ENCODE data around the gene LCE7A. TPM values are rescaled to one million over a fixed set of nuclear protein-coding genes. Genes with fewer than 3 reads are reported as not detected.

LCE7A gene
- total RNA-seq, 3 donors from 2014 or later, result not detected

DNA sequence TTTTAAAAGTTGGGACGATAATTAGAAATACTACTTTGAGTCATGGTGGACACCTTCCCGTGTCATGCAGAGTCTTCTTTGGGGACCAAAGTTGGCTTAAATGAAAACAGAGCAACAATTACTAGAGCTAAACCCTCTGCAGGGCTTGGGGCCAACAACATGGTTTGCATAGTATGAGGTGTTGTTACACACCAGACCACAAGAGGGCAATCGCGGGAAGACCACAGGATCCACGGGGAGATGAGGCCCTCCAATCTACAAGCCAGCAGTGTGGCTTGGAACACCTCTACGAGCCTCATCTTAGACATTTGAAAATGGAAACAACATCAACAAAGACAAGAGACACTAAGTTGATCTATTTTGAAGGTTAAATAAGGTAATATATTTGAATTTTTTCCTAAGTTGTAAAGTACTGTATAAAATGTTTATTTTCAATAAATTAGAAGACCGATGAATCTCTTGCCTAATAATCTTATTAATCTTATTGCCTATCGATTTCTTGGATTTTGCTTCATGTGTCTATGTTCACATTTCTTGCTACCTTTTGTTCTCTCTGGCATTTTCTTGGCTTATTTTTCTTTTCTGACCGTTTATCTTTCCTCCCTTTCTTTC lies 10.1 kb downstream of the LCE7A start:
- H3K4me3 Mint-ChIP-seq, result no peak overlapping the region
- peaks cover 5% of the 10 kb centered on the region for H3K27me3 Mint-ChIP-seq (ENCODE audit: low read depth)
- ATAC-seq, result peak in 1 of 2 donors; percentile 71
- peak; percentile 28 for DNase-seq
- no peaks in the 10 kb centered on the region for H3K4me1 Mint-ChIP-seq (ENCODE audit: low read depth)
- no peaks in the 10 kb centered on the region for H3K9me3 Mint-ChIP-seq
- no peaks in the 10 kb centered on the region for H3K36me3 Mint-ChIP-seq (ENCODE audit: insufficient read depth)

DNA sequence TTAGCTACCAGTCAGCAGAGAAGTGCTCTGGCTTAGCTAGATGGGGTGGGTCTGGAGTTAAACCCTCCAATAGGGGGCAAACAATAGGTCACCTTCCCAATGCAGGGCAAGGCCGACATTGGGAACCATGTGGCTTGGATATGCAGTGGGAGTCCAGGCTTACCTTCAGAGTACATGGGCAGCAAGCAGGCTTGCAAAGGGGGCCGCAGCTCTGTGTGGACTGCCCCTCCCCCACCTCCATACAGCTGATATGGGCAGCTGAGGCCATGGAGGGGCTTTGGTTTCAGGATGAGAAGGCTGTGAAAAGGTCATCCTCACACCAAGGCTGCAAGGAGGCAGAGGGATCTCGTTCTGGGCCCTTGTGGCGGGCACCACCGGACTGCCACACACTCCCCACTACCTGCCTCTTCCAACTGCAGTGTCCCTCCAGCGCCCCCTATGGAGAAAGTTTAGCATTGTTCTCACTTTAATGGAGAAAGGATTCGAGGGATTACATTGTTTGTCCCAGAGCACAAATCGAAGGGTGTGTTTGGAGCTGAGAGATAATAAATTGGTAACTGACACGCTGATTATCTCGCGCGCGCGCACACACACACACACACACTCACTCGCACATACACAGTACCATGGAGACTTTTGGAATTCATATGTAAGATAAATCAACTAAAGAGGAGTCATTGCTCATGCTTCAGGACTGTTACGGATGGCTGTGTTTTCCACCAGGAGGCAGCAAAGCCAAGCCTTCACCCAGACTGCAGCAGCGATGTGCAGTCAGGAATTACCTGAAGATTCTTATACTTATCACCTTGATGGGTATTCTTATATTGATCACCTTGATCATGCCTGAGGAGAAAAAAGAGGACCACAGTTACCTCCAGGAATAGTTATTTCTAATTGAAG lies 11.3 kb downstream of the LCE7A start:
- no peak overlapping the region for H3K4me3 Mint-ChIP-seq
- H3K36me3 Mint-ChIP-seq (ENCODE audit: insufficient read depth), result no peaks in the 10 kb centered on the region
- no peaks in the 10 kb centered on the region for H3K9me3 Mint-ChIP-seq
- peaks cover 8% of the 10 kb centered on the region for H3K27me3 Mint-ChIP-seq (ENCODE audit: low read depth)
- H3K4me1 Mint-ChIP-seq (ENCODE audit: low read depth), result no peaks in the 10 kb centered on the region
- ATAC-seq (no peak), DNase-seq (no peak)

- no peaks in the 10 kb centered on the region for H3K36me3 Mint-ChIP-seq (ENCODE audit: insufficient read depth)
- H3K4me1 Mint-ChIP-seq (ENCODE audit: low read depth), result no peaks in the 10 kb centered on the region
- no peaks in the 10 kb centered on the region for H3K9me3 Mint-ChIP-seq
- H3K27me3 Mint-ChIP-seq (ENCODE audit: low read depth), result peaks cover 8% of the 10 kb centered on the region
- DNase-seq (no peak), ATAC-seq (no peak)
- no peak overlapping the region for H3K4me3 Mint-ChIP-seq
Observed at GRCh38 chr1:152871731-152872126, 11.9 kb downstream of the LCE7A start.

GRCh38 chr1:152873495-152873894 lies 13.7 kb downstream of the LCE7A start:
- peaks cover 8% of the 10 kb centered on the region for H3K27me3 Mint-ChIP-seq (ENCODE audit: low read depth)
- ATAC-seq, result no peak
- DNase-seq, result no peak
- H3K9me3 Mint-ChIP-seq, result no peaks in the 10 kb centered on the region
- no peak overlapping the region for H3K4me3 Mint-ChIP-seq
- no peaks in the 10 kb centered on the region for H3K4me1 Mint-ChIP-seq (ENCODE audit: low read depth)
- H3K36me3 Mint-ChIP-seq (ENCODE audit: insufficient read depth), result no peaks in the 10 kb centered on the region

GRCh38 chr1:152876827-152877226 lies 17.0 kb downstream of the LCE7A start:
- no peaks in the 10 kb centered on the region for H3K4me1 Mint-ChIP-seq (ENCODE audit: low read depth)
- ATAC-seq, result no peak
- H3K9me3 Mint-ChIP-seq, result no peaks in the 10 kb centered on the region
- no peaks in the 10 kb centered on the region for H3K36me3 Mint-ChIP-seq (ENCODE audit: insufficient read depth)
- H3K4me3 Mint-ChIP-seq, result no peak overlapping the region
- peaks cover 7% of the 10 kb centered on the region for H3K27me3 Mint-ChIP-seq (ENCODE audit: low read depth)
- no peak for DNase-seq

GRCh38 chr1:152878042-152878441 lies 18.2 kb downstream of the LCE7A start, which contains the start of gene SMCP:
SMCP (plus strand) TSS chr1:152878322; CDS start chr1:152884423, 6,101 bp downstream.
- Mint-ChIP-seq H3K4me3 (no peak within 1 kb of the TSS), H3K36me3 (ENCODE audit: insufficient read depth) (no peaks in the 10 kb centered on the region), H3K27me3 (ENCODE audit: low read depth) (peaks cover 7% of the 10 kb centered on the region), H3K9me3 (no peaks in the 10 kb centered on the region), H3K4me1 (ENCODE audit: low read depth) (no peaks in the 10 kb centered on the region)
- DNase-seq (no peak), ATAC-seq (no peak)

DNA sequence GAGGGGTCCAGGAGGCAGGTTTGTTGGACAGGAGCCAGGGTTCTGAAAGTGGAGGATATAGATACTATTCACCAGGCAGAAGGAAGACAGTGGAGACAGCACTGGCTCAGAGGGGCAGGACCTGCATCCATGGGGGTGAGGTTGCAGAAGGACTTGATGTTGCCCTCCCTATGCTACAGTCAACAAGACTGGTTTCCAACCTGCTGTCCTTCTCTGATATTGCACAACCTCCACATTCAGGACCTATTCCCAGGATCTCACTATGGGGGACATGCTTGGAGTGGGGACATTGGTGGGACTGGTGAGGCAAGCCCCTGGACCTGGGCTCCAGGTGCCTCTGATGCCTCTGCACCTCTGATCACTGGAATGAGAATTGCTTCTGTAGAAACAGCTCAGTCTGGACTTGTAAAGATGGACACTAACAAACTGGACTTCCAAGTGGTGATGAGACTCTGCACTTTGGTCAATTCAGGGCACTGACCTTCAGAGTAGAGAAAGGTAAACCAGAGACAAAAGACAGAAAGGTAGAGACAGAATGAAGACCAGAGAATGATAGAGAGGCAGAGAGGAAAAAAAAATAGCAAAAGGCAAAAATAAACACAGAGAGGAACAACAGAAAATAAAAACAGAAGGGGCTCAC lies 19.9 kb downstream of the LCE7A start:
- no peak for DNase-seq
- H3K27me3 Mint-ChIP-seq (ENCODE audit: low read depth), result peaks cover 7% of the 10 kb centered on the region
- H3K4me3 Mint-ChIP-seq, result no peak overlapping the region
- H3K9me3 Mint-ChIP-seq, result no peaks in the 10 kb centered on the region
- no peaks in the 10 kb centered on the region for H3K36me3 Mint-ChIP-seq (ENCODE audit: insufficient read depth)
- H3K4me1 Mint-ChIP-seq (ENCODE audit: low read depth), result no peaks in the 10 kb centered on the region
- ATAC-seq, result no peak

DNA sequence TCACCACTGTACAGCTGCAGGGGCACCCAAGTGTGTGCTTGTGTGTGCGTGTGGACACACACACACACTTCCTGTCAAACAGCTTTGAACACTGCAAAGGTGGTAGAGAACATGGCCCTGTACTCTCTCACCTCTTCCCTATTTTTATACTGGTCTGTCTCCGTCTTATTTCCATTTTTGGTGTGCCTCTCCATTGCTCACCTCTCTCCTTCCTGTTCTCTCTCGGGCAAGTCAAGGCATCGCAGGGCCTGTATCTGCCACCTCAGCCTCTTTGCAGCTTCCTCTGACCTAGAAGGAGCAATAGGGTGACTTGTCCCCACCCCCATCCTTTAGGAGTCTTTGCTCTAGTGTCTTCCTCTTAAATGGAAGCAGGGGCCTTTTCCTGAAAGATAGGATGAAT lies 20.5 kb downstream of the LCE7A start:
- no peaks in the 10 kb centered on the region for H3K4me1 Mint-ChIP-seq (ENCODE audit: low read depth)
- H3K4me3 Mint-ChIP-seq, result no peak overlapping the region
- H3K36me3 Mint-ChIP-seq (ENCODE audit: insufficient read depth), result no peaks in the 10 kb centered on the region
- no peak for ATAC-seq
- H3K9me3 Mint-ChIP-seq, result no peaks in the 10 kb centered on the region
- DNase-seq, result no peak
- H3K27me3 Mint-ChIP-seq (ENCODE audit: low read depth), result peaks cover 4% of the 10 kb centered on the region

- DNase-seq (no peak), ATAC-seq (no peak)
- H3K36me3 Mint-ChIP-seq (ENCODE audit: insufficient read depth), result no peaks in the 10 kb centered on the region
- H3K27me3 Mint-ChIP-seq (ENCODE audit: low read depth), result peaks cover 4% of the 10 kb centered on the region
- no peak overlapping the region for H3K4me3 Mint-ChIP-seq
- H3K9me3 Mint-ChIP-seq, result no peaks in the 10 kb centered on the region
- H3K4me1 Mint-ChIP-seq (ENCODE audit: low read depth), result no peaks in the 10 kb centered on the region
Observed at GRCh38 chr1:152880907-152881306, 21.1 kb downstream of the LCE7A start.

- Mint-ChIP-seq H3K4me3 (no peak overlapping the region), H3K9me3 (no peaks in the 10 kb centered on the region), H3K36me3 (ENCODE audit: insufficient read depth) (no peaks in the 10 kb centered on the region), H3K27me3 (ENCODE audit: low read depth) (peaks cover 2% of the 10 kb centered on the region), H3K4me1 (ENCODE audit: low read depth) (no peaks in the 10 kb centered on the region)
- ATAC-seq (no peak), DNase-seq (no peak)
Observed at GRCh38 chr1:152884085-152884484, 24.3 kb downstream of the LCE7A start.

GRCh38 chr1:152884506-152884905 lies 24.7 kb downstream of the LCE7A start:
- Mint-ChIP-seq H3K36me3 (ENCODE audit: insufficient read depth) (no peaks in the 10 kb centered on the region), H3K27me3 (ENCODE audit: low read depth) (peaks cover 2% of the 10 kb centered on the region), H3K4me3 (no peak overlapping the region), H3K9me3 (no peaks in the 10 kb centered on the region), H3K4me1 (ENCODE audit: low read depth) (no peaks in the 10 kb centered on the region)
- ATAC-seq, result no peak
- DNase-seq, result no peak

- ATAC-seq, result no peak
- Mint-ChIP-seq H3K4me3 (no peak overlapping the region), H3K9me3 (no peaks in the 10 kb centered on the region), H3K27me3 (ENCODE audit: low read depth) (no peaks in the 10 kb centered on the region), H3K36me3 (ENCODE audit: insufficient read depth) (no peaks in the 10 kb centered on the region), H3K4me1 (ENCODE audit: low read depth) (no peaks in the 10 kb centered on the region)
- DNase-seq, result no peak
Observed at GRCh38 chr1:152884966-152885624, 25.3 kb downstream of the LCE7A start.

- H3K36me3 Mint-ChIP-seq (ENCODE audit: insufficient read depth), result no peaks in the 10 kb centered on the region
- no peaks in the 10 kb centered on the region for H3K9me3 Mint-ChIP-seq
- H3K4me3 Mint-ChIP-seq, result no peak overlapping the region
- H3K4me1 Mint-ChIP-seq (ENCODE audit: low read depth), result no peaks in the 10 kb centered on the region
- ATAC-seq (no peak), DNase-seq (no peak)
- peaks cover 4% of the 10 kb centered on the region for H3K27me3 Mint-ChIP-seq (ENCODE audit: low read depth)
Observed at GRCh38 chr1:152886085-152886484, 26.3 kb downstream of the LCE7A start.

DNA sequence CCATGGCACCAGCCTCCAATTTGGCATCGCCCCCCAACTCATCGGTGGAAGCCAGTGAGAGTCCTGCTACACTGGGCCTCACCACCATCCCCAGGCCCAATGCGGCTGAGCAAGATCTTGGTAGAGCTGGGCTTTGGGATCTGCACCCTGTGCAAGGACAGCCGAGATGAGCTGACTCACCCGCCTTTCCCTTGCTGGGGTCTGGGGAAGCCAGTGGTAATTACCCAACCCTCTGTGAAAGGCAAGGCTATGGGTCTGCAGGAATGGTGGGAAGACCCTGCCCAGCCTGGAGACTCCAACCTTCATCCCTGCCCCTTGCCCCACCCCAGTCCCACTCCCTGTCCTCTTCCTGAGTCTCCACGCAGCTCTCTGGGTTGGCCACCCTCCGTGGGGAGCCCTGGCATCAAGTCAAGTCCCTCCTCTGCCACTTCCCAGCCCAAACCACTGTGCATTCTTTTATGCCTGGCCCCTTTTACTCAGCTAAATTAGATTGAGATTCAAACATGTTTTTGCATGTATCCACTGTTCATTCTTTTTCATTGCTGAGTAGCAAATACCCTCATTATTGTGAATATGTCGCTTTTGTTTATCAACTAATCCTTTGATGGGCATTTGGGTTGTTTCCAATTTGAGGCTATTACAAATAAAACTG lies 27.1 kb downstream of the LCE7A start:
- Mint-ChIP-seq H3K4me1 (ENCODE audit: low read depth) (no peaks in the 10 kb centered on the region), H3K9me3 (no peaks in the 10 kb centered on the region), H3K36me3 (ENCODE audit: insufficient read depth) (no peaks in the 10 kb centered on the region), H3K4me3 (no peak overlapping the region), H3K27me3 (ENCODE audit: low read depth) (peaks cover 10% of the 10 kb centered on the region)
- no peak for DNase-seq
- ATAC-seq, result no peak
